HepG2 (cell line): Measurements from ENCODE around the gene ANKRD11. TPM values are rescaled to one million over a fixed set of nuclear protein-coding genes. Genes with fewer than 3 reads are reported as not detected.

Experiments
- CC2D1A ChIP-seq: sonication (generic); formaldehyde crosslinking; IDR thresholded peaks from 2 replicates; pipeline ENCODE4 v1.8.1; 2023; ENCODE audit warnings: mild to moderate bottlenecking, missing genetic modification reagents
- HMG20B ChIP-seq: conservative IDR thresholded peaks from 2 replicates; pipeline ENCODE4 v1.6.1; 2016; ENCODE audit warnings: missing genetic modification reagents, missing compliant biosample characterization
- HNRNPH1 ChIP-seq: fragments of 200-400 bp; formaldehyde crosslinking; optimal IDR thresholded peaks from 2 replicates; pipeline ENCODE3; 2017; ENCODE audit warnings: mild to moderate bottlenecking, low read depth, low read length
- NFE2L1 ChIP-seq: sonication (generic); formaldehyde crosslinking; IDR thresholded peaks from 2 replicates; pipeline ENCODE4 v1.4.0; 2020; ENCODE audit warnings: missing genetic modification reagents, mild to moderate bottlenecking, borderline replicate concordance
- NR2F6 ChIP-seq, 2 experiments: IDR thresholded peaks; 2 replicates each; pipeline ENCODE4 v1.6.1; 2016; ENCODE audit warnings: antibody characterized with exemption in 1 of 2, mild to moderate bottlenecking in 1 of 2
- RNF219 ChIP-seq: sonication (generic); formaldehyde crosslinking; IDR thresholded peaks from 2 replicates; pipeline ENCODE4 v1.5.0; 2020; ENCODE audit warnings: mild to moderate bottlenecking, missing genetic modification reagents
- ZHX2 ChIP-seq, 2 experiments: sonication (generic) in 1 of 2; formaldehyde crosslinking in 1 of 2; IDR thresholded peaks; 2 replicates each; pipeline versions ENCODE4 v1.6.1 to v1.9.0; 2014 to 2022; ENCODE audit warnings: antibody characterized with exemption in 1 of 2, borderline replicate concordance in 1 of 2, inconsistent platforms in 1 of 2, low read depth in 1 of 2, missing genetic modification reagents in 1 of 2
- polyA plus RNA-seq, 8 experiments: library from polyadenylated mRNA; depleted of rRNA in 3 of 8; stranded (reverse) in 7 of 8; unstranded in 1 of 8; fragments of >200 nt; fragmentation: Illumina TruSeq in 4 of 8; extraction: Trizol in 4 of 8; gene quantifications; 2 replicates each; pipeline versions ENCODE4 v1.2.1 to v1.2.3, GENCODE V29; 2011 to 2016; ENCODE audit warnings: low read depth in 4 of 8, missing spikeins in 1 of 8, mixed read lengths in 1 of 8; ENCODE audit not compliant: insufficient read depth in 1 of 8
- total RNA-seq, 5 experiments: library from RNA; depleted of rRNA; stranded (reverse); fragments of >200 nt; fragmentation: Illumina TruSeq; extraction: Trizol; gene quantifications; 2 replicates each; pipeline ENCODE4 v1.2.3, GENCODE V29; 2016; ENCODE audit warnings: low read depth in 1 of 5
- TF ChIP-seq, protein P1 (sequence below): sonication (generic); formaldehyde crosslinking; IDR thresholded peaks from 2 replicates; pipeline ENCODE4 v1.4.0; 2020; ENCODE audit warnings: missing genetic modification reagents
- TF ChIP-seq, protein P2 (sequence below): sonication (generic); formaldehyde crosslinking; IDR thresholded peaks from 2 replicates; pipeline ENCODE4 v1.8.1; 2023; ENCODE audit warnings: mild to moderate bottlenecking, moderate library complexity, missing genetic modification reagents

The ANKRD11 gene
- total and polyA plus RNA-seq, 2 of the 13 experiments (the other 11 are each of a cell fraction or from before 2014, with no cell fraction given) = 21.4 to 38.4 TPM

GRCh38 chr16:89289428-89290395, 200.6 kb downstream of the ANKRD11 start (continued):
- TF ChIP-seq RNF219 (CRISPR knock-in tag) = no peak
- TF ChIP-seq NFE2L1 (CRISPR knock-in tag) = no peak
- TF ChIP-seq NR2F6 (IDR thresholded peaks at IDR 0.05) = no peak
- TF ChIP-seq NR2F6 (CRISPR knock-in tag; IDR thresholded peaks at IDR 0.05) = peak; percentile 41; the same call in 1 of the 2 replicates
- no peak for TF ChIP-seq HMG20B
- no peak for TF ChIP-seq CC2D1A
- no peak for TF ChIP-seq HNRNPH1
- TF ChIP-seq, protein P1, sequence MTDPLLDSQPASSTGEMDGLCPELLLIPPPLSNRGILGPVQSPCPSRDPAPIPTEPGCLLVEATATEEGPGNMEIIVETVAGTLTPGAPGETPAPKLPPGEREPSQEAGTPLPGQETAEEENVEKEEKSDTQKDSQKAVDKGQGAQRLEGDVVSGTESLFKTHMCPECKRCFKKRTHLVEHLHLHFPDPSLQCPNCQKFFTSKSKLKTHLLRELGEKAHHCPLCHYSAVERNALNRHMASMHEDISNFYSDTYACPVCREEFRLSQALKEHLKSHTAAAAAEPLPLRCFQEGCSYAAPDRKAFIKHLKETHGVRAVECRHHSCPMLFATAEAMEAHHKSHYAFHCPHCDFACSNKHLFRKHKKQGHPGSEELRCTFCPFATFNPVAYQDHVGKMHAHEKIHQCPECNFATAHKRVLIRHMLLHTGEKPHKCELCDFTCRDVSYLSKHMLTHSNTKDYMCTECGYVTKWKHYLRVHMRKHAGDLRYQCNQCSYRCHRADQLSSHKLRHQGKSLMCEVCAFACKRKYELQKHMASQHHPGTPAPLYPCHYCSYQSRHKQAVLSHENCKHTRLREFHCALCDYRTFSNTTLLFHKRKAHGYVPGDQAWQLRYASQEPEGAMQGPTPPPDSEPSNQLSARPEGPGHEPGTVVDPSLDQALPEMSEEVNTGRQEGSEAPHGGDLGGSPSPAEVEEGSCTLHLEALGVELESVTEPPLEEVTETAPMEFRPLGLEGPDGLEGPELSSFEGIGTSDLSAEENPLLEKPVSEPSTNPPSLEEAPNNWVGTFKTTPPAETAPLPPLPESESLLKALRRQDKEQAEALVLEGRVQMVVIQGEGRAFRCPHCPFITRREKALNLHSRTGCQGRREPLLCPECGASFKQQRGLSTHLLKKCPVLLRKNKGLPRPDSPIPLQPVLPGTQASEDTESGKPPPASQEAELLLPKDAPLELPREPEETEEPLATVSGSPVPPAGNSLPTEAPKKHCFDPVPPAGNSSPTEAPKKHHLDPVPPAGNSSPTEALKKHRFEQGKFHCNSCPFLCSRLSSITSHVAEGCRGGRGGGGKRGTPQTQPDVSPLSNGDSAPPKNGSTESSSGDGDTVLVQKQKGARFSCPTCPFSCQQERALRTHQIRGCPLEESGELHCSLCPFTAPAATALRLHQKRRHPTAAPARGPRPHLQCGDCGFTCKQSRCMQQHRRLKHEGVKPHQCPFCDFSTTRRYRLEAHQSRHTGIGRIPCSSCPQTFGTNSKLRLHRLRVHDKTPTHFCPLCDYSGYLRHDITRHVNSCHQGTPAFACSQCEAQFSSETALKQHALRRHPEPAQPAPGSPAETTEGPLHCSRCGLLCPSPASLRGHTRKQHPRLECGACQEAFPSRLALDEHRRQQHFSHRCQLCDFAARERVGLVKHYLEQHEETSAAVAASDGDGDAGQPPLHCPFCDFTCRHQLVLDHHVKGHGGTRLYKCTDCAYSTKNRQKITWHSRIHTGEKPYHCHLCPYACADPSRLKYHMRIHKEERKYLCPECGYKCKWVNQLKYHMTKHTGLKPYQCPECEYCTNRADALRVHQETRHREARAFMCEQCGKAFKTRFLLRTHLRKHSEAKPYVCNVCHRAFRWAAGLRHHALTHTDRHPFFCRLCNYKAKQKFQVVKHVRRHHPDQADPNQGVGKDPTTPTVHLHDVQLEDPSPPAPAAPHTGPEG = no peak
- TF ChIP-seq, protein P2, sequence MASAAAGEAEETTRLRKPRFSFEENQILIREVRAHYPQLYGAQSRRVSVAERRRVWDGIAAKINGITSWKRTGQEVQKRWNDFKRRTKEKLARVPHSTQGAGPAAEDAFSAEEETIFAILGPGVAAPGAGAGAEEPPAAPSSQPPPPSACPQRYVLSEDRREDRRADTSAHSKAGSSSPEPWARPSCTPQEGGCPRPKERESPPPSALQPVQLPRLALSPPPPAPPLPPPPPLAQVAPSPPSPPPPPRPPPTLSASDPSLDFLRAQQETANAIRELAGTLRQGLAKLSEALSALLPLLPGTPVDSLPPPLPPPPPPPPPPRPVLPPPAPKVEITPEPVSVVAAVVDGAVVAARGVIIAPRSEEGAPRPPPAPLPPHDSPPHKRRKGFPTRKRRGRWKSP = no peak
- no peak for TF ChIP-seq ZHX2 (IDR thresholded peaks at IDR 0.05; ENCODE audit: low read depth)
- TF ChIP-seq ZHX2 (CRISPR knock-in tag; IDR thresholded peaks at IDR 0.05; ENCODE audit: borderline replicate concordance) = no peak
